Hematopoietic multipotent progenitor cell treated with erythropoietin and hydrocortisone succinate and interleukin-3 and kit ligand, for 6 days (in vitro differentiated cells): ENCODE results near the gene SPRED1.

Experiments
- DNase-seq: peaks from one replicate; pipeline ENCODE4 v3.0.0-alpha.2; 2015

The SPRED1 gene

DNA sequence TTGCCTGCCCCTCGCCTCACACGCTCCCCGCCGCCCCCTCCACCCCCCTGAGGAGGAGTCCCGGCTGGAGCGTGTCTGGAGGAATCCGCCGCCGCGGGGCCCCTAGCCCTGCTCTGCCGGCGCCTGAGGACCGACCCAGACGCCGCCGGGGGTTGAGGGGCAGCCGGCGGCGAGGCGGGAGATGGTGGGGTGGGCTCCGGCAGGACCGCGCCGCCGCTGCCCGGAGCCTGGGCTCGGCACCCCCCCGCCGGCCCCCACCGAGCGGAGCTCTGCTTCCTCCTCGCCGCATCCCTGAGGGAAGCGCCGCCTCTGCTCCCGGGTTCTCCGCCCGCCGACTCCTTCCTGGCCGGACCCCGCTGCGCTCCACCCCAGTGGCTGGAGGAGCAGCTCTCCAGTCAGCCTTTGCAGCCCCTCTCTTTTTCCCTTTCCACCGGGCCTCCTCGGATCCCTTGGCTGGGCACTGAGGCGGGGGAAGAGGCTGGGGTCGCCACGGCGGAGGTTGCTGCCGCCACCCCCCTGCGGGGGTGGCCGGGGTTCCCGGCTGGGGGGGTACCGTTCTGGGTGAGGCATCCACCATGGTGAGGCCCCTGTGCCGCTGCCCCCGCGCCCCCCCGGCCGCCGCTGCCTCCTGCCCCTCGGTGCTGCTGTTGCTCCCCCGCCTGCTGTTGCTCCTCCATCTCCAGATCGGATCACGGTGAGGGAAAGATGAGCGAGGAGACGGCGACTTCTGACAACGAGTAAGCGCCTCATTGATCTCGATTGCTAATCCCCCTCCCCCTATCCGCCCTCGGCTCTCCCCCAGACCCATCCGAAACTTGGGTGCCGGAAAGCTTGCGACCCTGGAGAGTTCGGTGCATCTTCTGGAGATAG is at the start of gene SPRED1:
SPRED1 (plus strand) TSS at position 356 of the 870 bp plus-strand sequence; CDS start at position 706, 350 bp downstream.
- DNase-seq = peak; percentile 49

DNA sequence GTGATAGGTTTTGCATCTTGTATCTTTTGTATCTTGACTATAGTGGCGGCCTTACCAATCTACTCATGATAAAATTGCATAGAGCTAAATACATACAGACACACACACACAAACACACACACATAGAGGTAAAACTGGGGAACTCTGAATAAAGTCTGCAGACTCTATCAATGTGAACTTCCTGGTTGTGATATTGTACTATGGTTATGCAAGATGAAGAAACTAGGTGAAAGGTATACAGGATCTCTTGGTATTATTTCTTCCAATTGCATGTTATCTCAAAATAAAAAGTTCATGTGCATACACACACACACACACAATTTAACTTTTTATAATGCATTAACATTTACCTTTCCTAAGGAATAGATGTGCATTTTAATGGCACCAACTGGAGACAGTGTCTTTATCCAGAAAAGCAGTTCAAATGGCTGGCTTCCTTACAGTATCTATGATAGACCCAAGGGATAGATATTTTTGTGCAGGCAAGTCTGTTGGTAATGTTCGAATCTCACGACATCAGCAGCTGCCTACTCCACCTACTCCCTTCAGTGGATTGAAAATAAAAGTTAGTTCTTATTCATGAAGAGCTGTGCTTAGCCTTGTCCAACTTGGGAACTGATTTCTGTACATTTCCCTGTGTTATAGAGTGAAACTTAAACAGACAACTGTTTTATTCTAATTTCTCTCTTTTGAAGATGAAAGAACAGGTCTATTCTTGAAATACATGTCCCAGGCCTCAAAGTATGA is 46.9 kb upstream of the SPRED1 start:
- no peak for DNase-seq

- no peak for DNase-seq
Measured at GRCh38 chr15:38207621-38208020, 45.0 kb upstream of the SPRED1 start.

GRCh38 chr15:38208206-38208605 is 44.4 kb upstream of the SPRED1 start:
- DNase-seq = no peak

DNA sequence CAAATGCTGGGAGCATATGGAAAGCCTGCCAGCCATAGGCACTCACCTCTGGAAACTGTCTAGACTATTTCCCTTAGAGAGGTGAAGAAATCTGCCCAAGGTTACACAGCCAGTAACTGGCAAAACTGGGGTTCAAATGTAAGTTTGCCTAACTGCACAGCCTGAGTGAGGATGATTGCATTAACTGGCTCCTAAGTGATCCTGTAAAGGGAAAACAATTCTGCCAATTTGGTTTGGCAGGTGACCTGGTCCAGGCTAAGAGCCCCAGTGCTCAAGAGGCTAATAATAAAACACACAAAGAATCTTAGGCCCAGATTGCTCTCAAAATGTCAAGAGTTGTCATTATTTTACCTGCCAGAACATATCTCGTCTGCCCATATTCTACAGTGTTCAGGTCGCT is 43.9 kb upstream of the SPRED1 start:
- no peak for DNase-seq

DNA sequence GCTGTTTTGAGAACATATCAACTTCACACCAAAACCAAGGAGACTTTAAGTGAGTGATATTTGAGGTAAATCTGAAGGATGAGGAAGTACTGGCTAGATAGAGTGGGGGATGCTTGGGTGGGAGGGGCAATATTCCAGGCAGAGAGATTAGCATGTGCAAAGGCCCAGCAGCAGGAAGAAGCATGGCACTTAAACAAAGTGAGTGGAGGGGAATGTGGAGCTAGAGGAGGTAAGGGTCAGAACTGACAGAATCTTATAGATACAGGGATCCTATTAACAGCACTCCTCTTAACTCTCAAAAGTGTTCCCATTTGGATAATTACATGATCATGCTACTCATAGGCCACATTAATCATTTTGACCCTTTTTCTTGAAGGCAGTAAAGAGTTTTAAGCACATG is 41.4 kb upstream of the SPRED1 start:
- DNase-seq = no peak

DNA sequence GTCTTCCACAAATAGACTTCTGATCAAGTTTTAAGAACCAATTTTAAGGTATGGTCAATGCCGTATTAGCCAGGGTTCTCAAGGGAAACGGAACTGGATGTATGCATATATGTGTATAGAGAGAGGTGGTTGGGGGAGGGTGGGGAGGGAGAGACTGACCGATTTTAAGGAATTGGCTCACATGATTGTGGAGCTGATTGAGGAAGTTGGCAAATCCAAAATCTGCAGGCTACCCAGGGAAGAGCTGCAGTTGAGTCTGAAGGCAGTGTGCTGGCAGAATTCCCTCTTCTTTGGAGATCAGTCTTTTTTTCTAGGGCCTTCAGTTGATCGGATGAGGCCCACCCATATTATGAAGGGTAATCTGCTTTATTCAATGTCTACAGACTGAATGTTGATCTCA is 40.8 kb upstream of the SPRED1 start:
- no peak for DNase-seq

DNA sequence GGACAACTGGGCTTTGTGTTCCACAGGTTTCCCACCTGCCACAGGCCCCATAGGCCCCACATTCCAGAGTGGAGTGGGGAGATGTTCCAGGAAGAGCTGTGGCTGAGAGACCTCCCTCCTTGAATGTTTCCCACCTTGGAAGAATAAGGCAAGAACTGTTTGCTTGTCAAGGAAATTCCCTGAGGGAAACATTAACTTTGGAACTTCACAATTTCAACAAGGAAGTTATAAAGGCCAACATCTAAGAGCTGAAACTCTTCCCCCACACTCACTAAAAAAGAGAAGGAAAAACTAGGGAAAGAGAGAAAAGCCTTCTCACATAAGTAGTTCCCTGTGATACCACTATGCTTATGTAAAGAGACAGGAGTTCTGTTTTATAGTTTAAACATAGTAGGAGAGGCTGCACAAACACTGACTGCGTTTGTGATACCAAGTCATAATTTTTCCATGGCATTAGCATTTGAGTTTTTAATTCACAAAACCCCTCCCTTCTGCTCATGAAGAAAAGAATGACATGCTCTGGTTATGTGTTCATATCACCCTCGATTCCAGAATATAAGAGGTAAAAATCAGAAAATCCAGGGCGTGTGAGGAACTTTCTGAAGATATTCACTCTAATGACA is 39.8 kb upstream of the SPRED1 start:
- no peak for DNase-seq

GRCh38 chr15:38213356-38213755 is 39.3 kb upstream of the SPRED1 start:
- no peak for DNase-seq

DNA sequence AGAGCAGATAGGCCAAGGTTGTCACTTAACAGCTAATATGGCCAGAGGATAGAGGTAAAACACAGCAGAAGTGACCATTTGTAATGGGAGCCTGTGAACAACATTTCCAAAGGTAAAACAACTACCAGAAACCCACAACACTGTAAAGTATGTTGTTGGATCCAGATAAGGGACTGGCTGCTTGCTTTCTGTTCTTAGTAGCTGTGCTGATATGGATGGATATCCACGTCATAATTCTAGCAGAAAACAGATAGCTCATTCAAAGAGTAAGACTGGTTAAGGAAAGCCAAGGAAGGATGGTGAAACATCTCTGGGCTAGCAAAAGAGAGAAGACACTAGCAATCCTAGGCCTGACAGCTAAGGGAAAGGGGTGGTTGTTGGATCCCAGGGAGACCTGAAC is 36.9 kb upstream of the SPRED1 start:
- DNase-seq = peak; percentile 37

GRCh38 chr15:38216763-38217162 is 35.9 kb upstream of the SPRED1 start:
- no peak for DNase-seq

- DNase-seq = peak; percentile 68
Measured at GRCh38 chr15:38217191-38217595, 35.4 kb upstream of the SPRED1 start.

DNA sequence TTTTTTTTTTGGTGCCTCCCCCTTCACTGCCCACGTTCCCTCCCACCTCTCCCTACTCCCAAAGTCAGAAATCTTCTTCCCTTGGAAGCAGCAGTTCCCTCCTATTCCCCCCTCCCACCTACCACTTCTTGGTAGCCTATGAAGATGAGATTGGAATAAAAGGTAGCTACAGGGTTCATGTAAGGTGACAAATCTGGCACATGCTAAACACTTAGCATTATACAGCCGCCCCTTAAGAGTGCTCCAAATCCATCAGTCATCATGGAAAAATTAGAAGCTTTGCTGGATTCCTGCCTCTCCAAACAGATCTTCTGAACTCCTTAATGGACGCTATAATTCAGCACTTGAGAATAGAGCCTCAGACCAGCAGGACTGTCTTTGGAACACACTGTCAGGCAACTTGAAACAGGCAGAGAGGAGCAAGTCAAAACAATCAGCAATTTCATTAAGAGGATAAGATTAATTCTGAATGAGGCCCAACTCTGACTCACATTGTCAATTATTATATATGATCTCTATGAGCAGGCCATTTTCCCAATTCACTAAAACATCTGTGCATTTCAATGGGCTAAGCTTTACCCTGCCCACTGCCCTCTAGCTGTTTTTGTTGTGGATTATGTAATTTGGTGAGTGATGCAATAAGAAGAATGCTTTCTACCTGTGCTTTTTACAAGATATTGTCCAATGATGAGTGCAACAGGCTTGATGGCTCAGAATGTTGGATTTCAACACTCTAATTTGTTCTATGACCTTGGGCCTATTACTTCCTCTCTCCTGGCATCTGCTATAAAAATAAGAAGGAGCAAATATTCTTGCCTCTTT is 34.6 kb upstream of the SPRED1 start:
- DNase-seq = no peak

DNA sequence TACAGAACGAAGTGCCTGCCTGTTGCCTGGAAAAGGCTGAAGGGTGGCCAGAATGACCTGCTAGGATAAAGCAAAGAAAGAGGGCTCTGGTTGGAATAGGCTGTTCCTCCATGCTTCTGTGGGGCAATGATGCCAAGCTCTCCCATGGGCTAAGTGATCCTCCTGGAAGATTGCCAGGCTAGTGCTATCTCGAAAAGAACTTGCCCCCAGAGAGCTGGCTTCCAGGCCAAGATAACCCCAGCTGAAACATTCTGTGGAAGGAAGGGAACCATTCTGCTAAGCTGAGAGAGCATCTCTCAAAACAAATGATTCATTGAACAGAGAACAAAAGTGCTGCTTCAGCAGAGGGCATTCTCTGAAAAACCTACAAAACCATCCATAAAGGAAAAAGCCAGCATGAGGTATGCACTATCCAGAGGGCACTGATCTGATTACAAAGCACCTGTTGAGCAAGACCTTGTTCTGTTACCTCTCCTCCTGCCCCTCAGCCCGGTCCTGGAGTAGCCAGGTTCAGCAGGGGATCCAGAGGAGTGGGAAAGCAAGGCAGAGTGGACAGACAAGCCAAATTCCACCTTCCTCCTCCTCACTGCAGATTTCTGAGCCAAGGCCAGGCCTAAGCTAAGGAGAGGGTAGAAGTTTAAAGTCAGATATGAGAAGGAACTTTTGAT is 31.9 kb upstream of the SPRED1 start:
- peak; percentile 76 for DNase-seq

GRCh38 chr15:38224486-38224885 is 28.1 kb upstream of the SPRED1 start:
- no peak for DNase-seq

DNA sequence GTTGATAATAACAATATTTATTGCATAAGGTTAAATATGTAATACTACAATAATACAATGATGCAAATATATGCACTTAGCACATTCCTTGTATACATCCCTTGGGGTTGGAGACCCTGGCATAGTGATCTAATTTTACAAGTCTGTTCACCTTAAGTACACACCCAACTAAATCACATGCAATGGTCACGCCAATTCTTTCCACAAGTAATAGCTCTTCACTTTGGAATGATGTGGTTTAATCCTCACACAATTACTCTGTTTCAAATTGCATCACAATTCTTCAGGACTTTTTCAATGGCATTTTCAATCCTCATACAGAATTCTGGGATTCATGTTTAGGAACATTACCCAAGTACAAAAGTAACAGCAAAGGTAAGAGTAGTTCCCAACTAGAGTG is 27.3 kb upstream of the SPRED1 start:
- no peak for DNase-seq

DNA sequence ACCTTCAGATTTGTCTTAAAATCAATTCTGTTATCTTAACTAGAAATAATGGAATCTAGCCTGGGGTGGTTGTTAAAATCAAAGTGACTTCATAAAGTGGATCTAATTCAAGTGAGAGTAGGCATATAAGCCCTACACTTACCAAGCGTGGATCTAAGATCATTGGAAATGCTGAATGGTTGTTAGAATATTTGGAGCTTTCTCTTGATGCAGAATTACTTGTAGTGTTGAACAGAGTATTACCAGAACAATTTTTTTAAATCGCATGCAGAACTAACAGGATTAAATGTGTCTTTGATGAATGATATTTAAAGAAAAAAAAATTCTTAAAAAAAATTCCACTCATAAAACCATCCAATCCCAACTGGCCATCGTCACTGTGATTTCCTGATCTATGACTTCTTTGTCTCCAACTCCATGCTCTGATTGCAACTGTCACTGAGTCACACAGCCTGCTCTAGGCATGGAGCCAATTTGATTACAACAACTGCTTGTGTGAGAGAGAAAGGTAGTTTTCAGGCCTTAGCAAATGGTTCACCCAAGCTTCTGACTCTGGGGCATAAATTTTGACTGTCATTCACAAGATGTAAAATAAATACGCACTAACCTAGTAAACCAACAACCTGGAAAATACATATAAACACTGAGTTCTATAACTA is 25.9 kb upstream of the SPRED1 start:
- DNase-seq = peak; percentile 34

- DNase-seq = no peak
Measured at GRCh38 chr15:38227941-38228340, 24.7 kb upstream of the SPRED1 start.

DNA sequence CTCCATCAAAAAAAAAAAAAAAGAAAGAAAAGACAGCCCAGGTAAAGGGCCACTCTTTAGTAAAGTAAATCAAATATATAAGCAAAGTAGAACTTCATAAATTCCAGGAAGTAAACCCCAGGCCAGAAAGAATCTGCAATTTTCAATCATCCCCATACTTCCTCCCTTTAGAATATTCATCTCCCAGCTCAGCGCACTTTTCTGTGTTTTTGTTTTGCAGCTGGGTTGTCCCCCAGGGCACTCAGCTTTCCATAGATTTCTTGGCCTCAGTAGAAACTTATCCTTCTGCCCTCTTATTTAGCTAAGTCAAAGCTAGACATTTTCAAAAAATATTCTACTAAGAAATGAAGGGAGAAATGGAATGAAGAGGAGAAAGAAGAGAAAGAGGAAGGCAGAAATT is 24.0 kb upstream of the SPRED1 start:
- no peak for DNase-seq

GRCh38 chr15:38229705-38230310 is 22.8 kb upstream of the SPRED1 start:
- peak; percentile 33 for DNase-seq

DNA sequence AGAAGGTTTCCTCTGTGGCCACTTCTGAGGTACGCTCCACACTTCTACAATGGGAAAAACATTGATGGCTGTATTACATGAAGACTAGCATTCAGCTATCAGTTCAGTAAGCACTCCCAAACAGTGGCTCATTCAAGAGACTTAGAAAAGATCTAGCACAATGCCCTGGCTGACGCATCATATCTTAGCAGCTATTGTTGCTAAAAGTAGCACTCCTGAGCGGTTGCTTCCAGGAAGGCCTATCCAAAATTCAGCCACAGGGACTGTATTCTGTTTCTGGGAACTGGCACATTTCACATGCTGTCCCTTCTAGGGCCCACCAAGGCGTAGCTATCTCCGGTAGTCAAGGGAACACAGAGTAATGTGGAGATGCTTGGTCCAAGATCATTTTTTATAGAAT is 21.2 kb upstream of the SPRED1 start:
- no peak for DNase-seq
